H1 (cell line): ENCODE data around the gene RARA. TPM values are rescaled to one million over a fixed set of nuclear protein-coding genes. Genes with fewer than 3 reads are reported as not detected.

ENCODE experiments used
- CTCF ChIA-PET: fragments of 300-600 bp; sonication (Branson Sonifier 250); formaldehyde crosslinking; loops from one replicate; lab custom pipeline; 2021; ENCODE audit not compliant: partially characterized antibody; lab: Charles Lee
- POLR2A ChIA-PET: fragments of 300-600 bp; sonication (Branson Sonifier 250); formaldehyde crosslinking; loops from one replicate; lab custom pipeline; 2021; ENCODE audit warnings: inconsistent platforms; ENCODE audit not compliant: partially characterized antibody; lab: Charles Lee
- DNase-seq, 2 experiments: peaks; one replicate each; pipeline versions ENCODE4 v3.0.0 to v3.0.0-alpha.2; 2010 to 2022; ENCODE audit warnings: low spot score in 2 of 2, low read depth in 1 of 2, mixed read lengths in 1 of 2
- FAIRE-seq: peaks from 2 replicates; lab custom pipeline; 2011; peaks lifted over from hg19 to GRCh38; lab: Jason Lieb, UNC
- H2AFZ ChIP-seq: 2 replicates; pipeline ENCODE4 v1.8.1; 2012; ENCODE audit warnings: low read length, inconsistent platforms
- H2AK5ac ChIP-seq: 2 replicates; pipeline ENCODE4 v1.6.1; 2013; ENCODE audit warnings: low read depth, low read length
- H2BK120ac ChIP-seq: replicated peaks from 2 replicates; pipeline ENCODE3; 2013; ENCODE audit warnings: low read depth, low read length, inconsistent platforms
- H2BK12ac ChIP-seq: 2 replicates; pipeline ENCODE4 v1.6.1; 2013; ENCODE audit warnings: low read depth, low read length
- H2BK15ac ChIP-seq: 2 replicates; pipeline ENCODE4 v1.6.1; 2013; ENCODE audit warnings: low read length
- H2BK20ac ChIP-seq: 2 replicates; pipeline ENCODE4 v1.6.1; 2013; ENCODE audit warnings: low read length
- H2BK5ac ChIP-seq: 2 replicates; pipeline ENCODE4 v1.6.1; 2013; ENCODE audit warnings: low read depth, low read length
- H3K14ac ChIP-seq: 2 replicates; pipeline ENCODE4 v1.6.1; 2013; ENCODE audit warnings: inconsistent platforms; ENCODE audit not compliant: insufficient read length
- H3K18ac ChIP-seq: 2 replicates; pipeline ENCODE4 v1.6.1; 2013; ENCODE audit warnings: low read length; ENCODE audit errors: extremely low read depth
- H3K23ac ChIP-seq: 2 replicates; pipeline ENCODE4 v1.6.1; 2013; ENCODE audit warnings: inconsistent platforms; ENCODE audit not compliant: insufficient read length
- H3K23me2 ChIP-seq: 2 replicates; pipeline ENCODE4 v1.6.1; 2013; ENCODE audit warnings: low read depth, low read length
- H3K27ac ChIP-seq: 2 replicates; pipeline ENCODE4 v1.6.1; 2011; ENCODE audit warnings: low read depth, low read length, inconsistent platforms
- H3K27me3 ChIP-seq, 4 experiments: replicated peaks in 1 of 4; 1 replicate in 1 of 4; 2 replicates in 3 of 4; pipeline versions ENCODE4 v1.6.1 to v1.8.1; 2011 to 2013; ENCODE audit warnings: low read length in 3 of 4, mild to moderate bottlenecking in 3 of 4, inconsistent platforms in 2 of 4, mixed read lengths in 2 of 4, moderate library complexity in 1 of 4; ENCODE audit not compliant: control insufficient read depth in 3 of 4, insufficient read depth in 3 of 4; ENCODE audit errors: extremely low read depth in 1 of 4
- H3K36me3 ChIP-seq, 4 experiments: 2 replicates each; pipeline versions ENCODE4 v1.6.1 to v1.8.1; 2011 to 2013; ENCODE audit warnings: mild to moderate bottlenecking in 4 of 4, low read length in 3 of 4, moderate library complexity in 2 of 4, control low read depth in 1 of 4, inconsistent platforms in 1 of 4; ENCODE audit not compliant: insufficient read depth in 4 of 4, control insufficient read depth in 2 of 4
- H3K4ac ChIP-seq: replicated peaks from 2 replicates; pipeline ENCODE3; 2013; ENCODE audit warnings: low read length, low read depth, mixed read lengths, inconsistent platforms; ENCODE audit not compliant: insufficient read length
- H3K4me1 ChIP-seq, 4 experiments: replicated peaks in 1 of 4; 1 replicate in 1 of 4; 2 replicates in 3 of 4; pipeline versions ENCODE4 v1.6.1 to v1.8.1; 2011 to 2013; ENCODE audit warnings: low read length in 3 of 4, inconsistent platforms in 2 of 4, mixed read lengths in 1 of 4; ENCODE audit not compliant: insufficient read depth in 4 of 4, control insufficient read depth in 3 of 4
- H3K4me2 ChIP-seq, 2 experiments: 2 replicates each; pipeline versions ENCODE4 v1.6.1 to v1.8.1; 2011 to 2013; ENCODE audit warnings: low read depth in 2 of 2, low read length in 2 of 2, control low read depth in 1 of 2, inconsistent platforms in 1 of 2, mild to moderate bottlenecking in 1 of 2; ENCODE audit not compliant: insufficient read depth in 1 of 2
- H3K4me3 ChIP-seq, 4 experiments: fragments of 200-600, 300-600 bp in 1 of 4; sonication (generic), shearing (Covaris generic), sonication (Bioruptor Twin) in 1 of 4; 2 replicates each; pipeline versions ENCODE4 v1.5.1 to v1.8.1; 2011 to 2016; ENCODE audit warnings: low read length in 4 of 4, low read depth in 3 of 4, control low read depth in 2 of 4, inconsistent platforms in 2 of 4, mild to moderate bottlenecking in 2 of 4, mixed read lengths in 1 of 4, moderate library complexity in 1 of 4; ENCODE audit not compliant: insufficient read depth in 2 of 4; ENCODE audit errors: extremely low read depth in 1 of 4
- H3K56ac ChIP-seq: replicated peaks from 2 replicates; pipeline ENCODE3; 2013; ENCODE audit warnings: low read depth, mild to moderate bottlenecking, mixed read lengths, low read length, inconsistent platforms; ENCODE audit not compliant: insufficient read length
- H3K79me1 ChIP-seq: 2 replicates; pipeline ENCODE4 v1.6.1; 2013; ENCODE audit warnings: low read depth, low read length, control low read depth
- H3K79me2 ChIP-seq, 2 experiments: 2 replicates each; pipeline versions ENCODE4 v1.6.1 to v1.8.1; 2012 to 2013; ENCODE audit warnings: low read length in 2 of 2, mild to moderate bottlenecking in 2 of 2, inconsistent platforms in 1 of 2; ENCODE audit not compliant: insufficient read depth in 2 of 2, control insufficient read depth in 1 of 2
- H3K9ac ChIP-seq, 4 experiments: replicated peaks in 1 of 4; 1 replicate in 1 of 4; 2 replicates in 3 of 4; pipeline versions ENCODE4 v1.6.1 to v1.8.1; 2011 to 2013; ENCODE audit warnings: low read depth in 3 of 4, low read length in 3 of 4, control low read depth in 2 of 4, mild to moderate bottlenecking in 2 of 4, moderate library complexity in 2 of 4, inconsistent platforms in 1 of 4; ENCODE audit errors: extremely low read depth in 1 of 4
- H3K9me3 ChIP-seq, 2 experiments: 2 replicates each; pipeline versions ENCODE4 v1.6.1 to v1.8.1; 2012 to 2013; ENCODE audit warnings: mild to moderate bottlenecking in 2 of 2, moderate library complexity in 2 of 2, control low read depth in 1 of 2, inconsistent platforms in 1 of 2, low read depth in 1 of 2, low read length in 1 of 2, mixed read lengths in 1 of 2; ENCODE audit not compliant: insufficient read depth in 2 of 2
- H4K20me1 ChIP-seq, 2 experiments: replicated peaks in 1 of 2; 2 replicates each; pipeline versions ENCODE3 to v1.8.1; 2011 to 2013; ENCODE audit warnings: inconsistent platforms in 2 of 2, low read length in 2 of 2, mild to moderate bottlenecking in 1 of 2; ENCODE audit not compliant: insufficient read depth in 2 of 2, control insufficient read depth in 1 of 2
- H4K5ac ChIP-seq: 2 replicates; pipeline ENCODE4 v1.6.1; 2013; ENCODE audit warnings: low read length, low read depth, mixed read lengths, inconsistent platforms; ENCODE audit not compliant: insufficient read length
- H4K8ac ChIP-seq: 2 replicates; pipeline ENCODE4 v1.8.0; 2013; ENCODE audit warnings: mild to moderate bottlenecking, moderate library complexity, low read length, inconsistent platforms; ENCODE audit not compliant: insufficient read depth; ENCODE audit errors: extremely low read depth
- H4K91ac ChIP-seq: replicated peaks from 2 replicates; pipeline ENCODE3; 2013; ENCODE audit warnings: low read length, mixed read lengths, inconsistent platforms; ENCODE audit not compliant: insufficient read length
- ASH2L ChIP-seq: fragments of 200-600, 300-600 bp; sonication (generic); IDR thresholded peaks from one replicate; pipeline ENCODE4 v1.7.1; 2017; ENCODE audit warnings: low read length
- GABPA ChIP-seq: IDR thresholded peaks from 2 replicates; pipeline ENCODE4 v1.6.1; 2011; ENCODE audit warnings: mild to moderate bottlenecking, low read length, moderate library complexity, borderline replicate concordance; ENCODE audit not compliant: insufficient read depth
- RXRA ChIP-seq: IDR thresholded peaks from 2 replicates; pipeline ENCODE4 v1.6.1; 2011; ENCODE audit warnings: low read depth, mild to moderate bottlenecking, low read length, moderate library complexity; ENCODE audit not compliant: insufficient read depth
- TEAD4 ChIP-seq: IDR thresholded peaks from 2 replicates; pipeline ENCODE4 v1.6.1; 2012; ENCODE audit warnings: low read depth, low read length, inconsistent platforms, mixed read lengths
- WGBS, 2 experiments: shearing (Covaris generic) in 1 of 2; methylation state at CpG; one replicate each; pipeline versions ENCODE4 v1.1.6 to v1.1.7; 2013 to 2015; ENCODE audit warnings: low lambda C conversion rate in 2 of 2, mixed read lengths in 2 of 2, inconsistent platforms in 1 of 2, low coverage in 1 of 2, missing lambda C conversion rate in 1 of 2; ENCODE audit not compliant: insufficient replicate concordance in 2 of 2, insufficient coverage in 1 of 2, insufficient read length in 1 of 2; ENCODE audit errors: extremely low coverage in 1 of 2, missing lambda C conversion rate in 1 of 2; 5-methylcytosine and 5-hydroxymethylcytosine counted together
- polyA plus RNA-seq, 7 experiments: library from polyadenylated mRNA; depleted of rRNA in 3 of 7; stranded (reverse) in 5 of 7; unstranded in 2 of 7; fragments of >200 nt in 5 of 7; fragments of 200-250 nt in 2 of 7; gene quantifications; 1 replicate in 5 of 7; 2 replicates in 1 of 7; 4 replicates in 1 of 7; pipeline versions ENCODE4 v1.2.1 to v1.2.3, GENCODE V29; 2011 to 2013; ENCODE audit warnings: missing spikeins in 2 of 7, mixed read lengths in 2 of 7
- total RNA-seq: library from RNA; stranded (reverse); fragmentation: NEBNext Ultra II Directional; extraction: Animal tissue kit (Norgen Biotek cat#: 25700); gene quantifications from 2 replicates; pipeline ENCODE4 v1.2.1, GENCODE V29; 2021

The RARA gene
- total and polyA plus RNA-seq, 2 of the 8 experiments (the other 6 are each of a cell fraction or from before 2014, with no cell fraction given), result 4.4 to 16.5 TPM

DNA sequence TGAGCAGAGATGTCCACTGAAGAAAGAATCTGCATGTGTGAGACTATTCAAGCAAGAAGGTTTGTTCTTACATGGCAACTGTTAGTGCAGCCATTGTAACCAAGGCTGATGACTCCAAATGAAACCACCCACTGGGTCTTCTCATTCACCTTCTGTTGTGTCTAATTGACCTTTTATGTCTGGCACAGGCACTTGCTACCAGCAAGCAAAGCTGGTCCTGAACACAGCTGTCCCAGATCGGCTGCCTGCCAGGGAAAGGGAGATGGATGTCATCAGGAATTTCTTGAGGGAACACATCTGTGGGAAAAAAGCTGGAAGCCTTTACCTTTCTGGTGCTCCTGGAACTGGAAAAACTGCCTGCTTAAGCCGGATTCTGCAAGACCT is 17.7 kb upstream of the RARA start:
- Histone ChIP-seq H4K5ac (no peak overlapping the region), H2AK5ac (no peak overlapping the region), H4K20me1 (peaks cover 3 to 8% of the 10 kb centered on the region in 2 experiments), H3K18ac (no peak overlapping the region), H3K14ac (no peak overlapping the region), H2BK20ac (no peak overlapping the region), H3K4me1 (peaks cover 0 to 9% (median 6%) of the 10 kb centered on the region in 4 experiments; a peak in 5 of 7 replicates), H3K36me3 (peaks cover 21 to 65% (median 49%) of the 10 kb centered on the region in 4 experiments), H3K23ac (no peak overlapping the region), H2AFZ (no peak overlapping the region), H4K91ac (no peak overlapping the region), H3K79me2 (peaks cover 6 to 38% of the 10 kb centered on the region in 2 experiments; a peak in 3 of 4 replicates), H3K79me1 (no peaks in the 10 kb centered on the region; the same call in 1 of the 2 replicates), H2BK12ac (no peak overlapping the region), H3K23me2 (no peaks in the 10 kb centered on the region), H2BK5ac (no peak overlapping the region), H4K8ac (no peak overlapping the region), H2BK15ac (no peak overlapping the region), H3K4ac (no peak overlapping the region), H3K27me3 (no peaks in the 10 kb centered on the region), H3K4me3 (no peak overlapping the region), H3K9me3 (no peaks in the 10 kb centered on the region), H3K4me2 (no peak overlapping the region), H3K56ac (no peak overlapping the region), H2BK120ac (no peak overlapping the region), H3K9ac (no peak overlapping the region), H3K27ac (no peak overlapping the region)
- ChIA-PET POLR2A (interaction anchor here (0.9 to 31.2 kb wide), 3 partner anchors 17 to 61 kb away, joined by 3 to 570 read pairs (median 540); partner anchors contain the start of genes GJD3 and RARA), CTCF (interaction anchor here (0.8 to 4.2 kb wide), 11 partner anchors 9 to 242 kb away, joined by 3 to 25 read pairs (median 4); partner anchors contain the start of gene WIPF2)
- WGBS, 2 experiments, result 91% methylated on average over 2 of the region's 2 CpGs; no CpG with 5 or more reads in 1 of the 2 experiments
- TF ChIP-seq TEAD4 (no peak), RXRA (no peak), GABPA (no peak), ASH2L (no peak)
- DNase-seq (no peak), FAIRE-seq (no peak)
